AG09319 (cell line): ENCODE measurements around the gene PEPD.

Source experiments
- DNase-seq: peaks from one replicate; pipeline ENCODE4 v3.0.0-alpha.2; 2010; ENCODE audit warnings: low read depth; ENCODE audit errors: extremely low read depth
- CTCF ChIP-seq: IDR thresholded peaks from 2 replicates; pipeline ENCODE4 v1.5.1; 2011; ENCODE audit warnings: low read depth, mild to moderate bottlenecking, inconsistent platforms, low read length, moderate library complexity

The PEPD gene

GRCh38 chr19:33507021-33507956 is 14.3 kb downstream of the PEPD start:
- no peak for TF ChIP-seq CTCF

GRCh38 chr19:33506498-33506897 is 15.1 kb downstream of the PEPD start:
- TF ChIP-seq CTCF, result no peak
- DNase-seq, result no peak

More at GRCh38 chr19:33507021-33507956, 14.3 kb downstream of the PEPD start:
- no peak for DNase-seq

- no peak for DNase-seq
- TF ChIP-seq CTCF, result no peak
These were observed 15.8 kb downstream of the PEPD start for GRCh38 chr19:33505823-33506222.

- no peak for DNase-seq
- no peak for TF ChIP-seq CTCF
These were observed 16.4 kb downstream of the PEPD start for GRCh38 chr19:33505148-33505547.

GRCh38 chr19:33504058-33504444 is 17.5 kb downstream of the PEPD start:
- TF ChIP-seq CTCF, result no peak
- DNase-seq, result no peak

GRCh38 chr19:33503433-33504057 is 18.0 kb downstream of the PEPD start:
- no peak for TF ChIP-seq CTCF
- DNase-seq, result no peak

- DNase-seq, result no peak
- TF ChIP-seq CTCF, result no peak
These were observed 18.6 kb downstream of the PEPD start for GRCh38 chr19:33503030-33503429.
